ENCODE data around the gene PSMD6.

PSMD6 gene

DNA sequence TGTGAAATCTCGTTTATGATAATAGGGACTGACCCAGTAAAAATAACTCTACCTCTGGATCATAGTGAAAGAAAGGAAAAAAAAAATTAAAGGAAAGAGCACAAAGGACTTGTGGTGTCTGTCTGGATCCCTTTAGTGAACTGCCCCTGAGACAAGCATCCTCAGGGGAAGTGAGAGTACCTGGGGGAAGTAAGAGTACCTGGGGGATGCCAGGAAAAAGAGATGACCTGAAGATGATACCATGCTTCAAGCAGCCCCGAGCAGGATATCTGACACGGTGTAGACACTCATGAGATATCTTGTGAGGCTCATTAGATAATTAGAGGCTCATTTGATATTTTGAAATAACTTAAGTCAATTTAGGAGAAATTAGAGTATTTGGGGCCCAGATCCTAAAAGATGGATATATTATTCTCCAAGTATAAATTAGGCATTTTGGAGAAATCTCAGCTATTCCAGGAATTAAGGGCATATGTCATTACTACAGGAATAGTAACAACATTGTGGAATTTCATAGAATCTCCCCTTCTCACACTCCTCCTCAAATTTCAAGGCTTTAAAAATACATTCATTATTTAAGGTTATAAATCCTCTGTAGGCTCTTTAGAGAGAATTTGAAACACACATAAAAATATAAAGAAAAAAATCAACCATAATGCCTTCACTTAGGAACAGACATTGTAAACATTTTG, 36.3 kb upstream of the PSMD6 start:
- Histone ChIP-seq H3K4me2 (ENCODE audit: low read length) (no peak overlapping the region), H3K36me3 (ENCODE audit: control insufficient read depth, insufficient read depth, low read length) (no peaks in the 10 kb centered on the region), H3K9ac (no peak overlapping the region), H3K9me3 (ENCODE audit: control insufficient read depth, low read length) (no peaks in the 10 kb centered on the region), H3K27ac (no peak overlapping the region), H3K4me3 (ENCODE audit: low read depth, low read length) (no peak overlapping the region), H3K4me1 (no peaks in the 10 kb centered on the region), H2AFZ (no peak overlapping the region), H3K79me2 (no peaks in the 10 kb centered on the region), H3K27me3 (ENCODE audit: control insufficient read depth, insufficient read depth, low read length) (no peaks in the 10 kb centered on the region)
- TF ChIP-seq, protein P1, sequence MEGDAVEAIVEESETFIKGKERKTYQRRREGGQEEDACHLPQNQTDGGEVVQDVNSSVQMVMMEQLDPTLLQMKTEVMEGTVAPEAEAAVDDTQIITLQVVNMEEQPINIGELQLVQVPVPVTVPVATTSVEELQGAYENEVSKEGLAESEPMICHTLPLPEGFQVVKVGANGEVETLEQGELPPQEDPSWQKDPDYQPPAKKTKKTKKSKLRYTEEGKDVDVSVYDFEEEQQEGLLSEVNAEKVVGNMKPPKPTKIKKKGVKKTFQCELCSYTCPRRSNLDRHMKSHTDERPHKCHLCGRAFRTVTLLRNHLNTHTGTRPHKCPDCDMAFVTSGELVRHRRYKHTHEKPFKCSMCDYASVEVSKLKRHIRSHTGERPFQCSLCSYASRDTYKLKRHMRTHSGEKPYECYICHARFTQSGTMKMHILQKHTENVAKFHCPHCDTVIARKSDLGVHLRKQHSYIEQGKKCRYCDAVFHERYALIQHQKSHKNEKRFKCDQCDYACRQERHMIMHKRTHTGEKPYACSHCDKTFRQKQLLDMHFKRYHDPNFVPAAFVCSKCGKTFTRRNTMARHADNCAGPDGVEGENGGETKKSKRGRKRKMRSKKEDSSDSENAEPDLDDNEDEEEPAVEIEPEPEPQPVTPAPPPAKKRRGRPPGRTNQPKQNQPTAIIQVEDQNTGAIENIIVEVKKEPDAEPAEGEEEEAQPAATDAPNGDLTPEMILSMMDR (IDR thresholded peaks at IDR 0.05), result no peak

DNA sequence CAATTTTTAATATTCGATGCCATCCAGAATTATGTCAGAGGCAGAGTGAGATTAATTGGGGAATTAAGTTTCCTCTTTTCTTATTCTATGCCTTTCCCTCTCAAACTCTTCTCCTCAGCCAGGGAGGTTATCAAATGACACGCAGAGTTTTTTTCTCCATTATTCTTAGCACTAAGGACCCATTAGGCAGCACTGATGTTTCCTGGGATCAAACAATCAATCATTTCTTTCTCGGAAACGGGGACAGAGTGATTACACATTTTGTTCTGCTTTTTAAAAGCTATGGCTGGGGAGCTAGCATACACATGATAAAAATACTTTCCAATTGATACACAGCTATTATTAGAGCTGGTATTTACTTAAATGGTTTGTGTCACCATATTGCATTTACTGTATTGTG, 35.3 kb upstream of the PSMD6 start:
- Histone ChIP-seq H3K27ac (no peak overlapping the region), H3K9ac (no peak overlapping the region), H3K79me2 (no peaks in the 10 kb centered on the region), H3K9me3 (ENCODE audit: control insufficient read depth, low read length) (no peaks in the 10 kb centered on the region), H3K4me1 (peaks cover 5% of the 10 kb centered on the region), H3K4me3 (ENCODE audit: low read depth, low read length) (no peak overlapping the region), H3K36me3 (ENCODE audit: control insufficient read depth, insufficient read depth, low read length) (no peaks in the 10 kb centered on the region), H3K4me2 (ENCODE audit: low read length) (no peak overlapping the region), H2AFZ (no peak overlapping the region), H3K27me3 (ENCODE audit: control insufficient read depth, insufficient read depth, low read length) (no peaks in the 10 kb centered on the region)
- TF ChIP-seq, protein P1 (IDR thresholded peaks at IDR 0.05), result no peak

GRCh38 chr3:64057231-64057630, 33.9 kb upstream of the PSMD6 start:
- H3K4me2 ChIP-seq (ENCODE audit: low read length), result no peak overlapping the region
- TF ChIP-seq, protein P1 (IDR thresholded peaks at IDR 0.05), result no peak
- no peaks in the 10 kb centered on the region for H3K79me2 ChIP-seq
- no peaks in the 10 kb centered on the region for H3K27me3 ChIP-seq (ENCODE audit: control insufficient read depth, insufficient read depth, low read length)
- H3K4me3 ChIP-seq (ENCODE audit: low read depth, low read length), result no peak overlapping the region
- H3K27ac ChIP-seq, result no peak overlapping the region
- H3K36me3 ChIP-seq (ENCODE audit: control insufficient read depth, insufficient read depth, low read length), result no peaks in the 10 kb centered on the region
- H3K9me3 ChIP-seq (ENCODE audit: control insufficient read depth, low read length), result no peaks in the 10 kb centered on the region
- H3K4me1 ChIP-seq, result peaks cover 6% of the 10 kb centered on the region
- no peak overlapping the region for H3K9ac ChIP-seq
- H2AFZ ChIP-seq, result no peak overlapping the region

DNA sequence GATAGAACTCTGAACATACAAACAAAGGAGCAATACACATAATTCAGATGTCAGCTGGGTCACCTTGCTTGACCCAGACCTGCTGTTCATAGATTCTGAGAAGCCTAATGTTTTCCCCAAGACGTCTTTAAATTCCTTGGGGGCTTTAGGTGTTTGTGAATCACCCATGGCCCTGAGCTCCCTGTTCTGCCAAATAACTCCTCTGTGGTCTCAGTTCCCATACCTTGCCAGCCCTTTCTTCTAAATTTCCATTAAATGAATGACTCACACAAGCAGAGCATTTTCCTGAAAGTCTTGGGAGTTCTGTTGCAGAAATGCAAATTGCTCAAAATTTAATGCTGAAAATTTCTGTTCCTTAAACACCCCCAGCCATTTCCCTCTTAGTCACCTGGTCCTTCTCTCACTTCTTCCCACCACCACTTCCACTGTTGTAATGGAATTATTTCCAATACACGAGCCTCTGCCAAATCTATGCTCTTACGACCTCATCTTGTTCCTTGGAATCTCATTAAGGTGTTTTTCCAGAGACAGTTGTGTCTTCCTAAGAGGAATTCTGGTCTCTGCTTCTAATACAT, 33.4 kb upstream of the PSMD6 start:
- H3K9ac ChIP-seq, result no peak overlapping the region
- H3K4me2 ChIP-seq (ENCODE audit: low read length), result no peak overlapping the region
- no peaks in the 10 kb centered on the region for H3K79me2 ChIP-seq
- no peak overlapping the region for H2AFZ ChIP-seq
- H3K27me3 ChIP-seq (ENCODE audit: control insufficient read depth, insufficient read depth, low read length), result no peaks in the 10 kb centered on the region
- TF ChIP-seq, protein P1 (IDR thresholded peaks at IDR 0.05), result no peak
- no peak overlapping the region for H3K4me3 ChIP-seq (ENCODE audit: low read depth, low read length)
- H3K36me3 ChIP-seq (ENCODE audit: control insufficient read depth, insufficient read depth, low read length), result no peaks in the 10 kb centered on the region
- H3K27ac ChIP-seq, result no peak overlapping the region
- H3K4me1 ChIP-seq, result peaks cover 6% of the 10 kb centered on the region
- no peaks in the 10 kb centered on the region for H3K9me3 ChIP-seq (ENCODE audit: control insufficient read depth, low read length)

GRCh38 chr3:64055076-64055475, 31.8 kb upstream of the PSMD6 start:
- Histone ChIP-seq H3K9me3 (ENCODE audit: control insufficient read depth, low read length) (no peaks in the 10 kb centered on the region), H3K4me3 (ENCODE audit: low read depth, low read length) (no peak overlapping the region), H3K36me3 (ENCODE audit: control insufficient read depth, insufficient read depth, low read length) (no peaks in the 10 kb centered on the region)

More at GRCh38 chr3:64055076-64055475, 31.8 kb upstream of the PSMD6 start:
- H3K27ac ChIP-seq, result no peak overlapping the region
- TF ChIP-seq, protein P1 (IDR thresholded peaks at IDR 0.05), result no peak
- no peak overlapping the region for H2AFZ ChIP-seq
- H3K4me2 ChIP-seq (ENCODE audit: low read length), result no peak overlapping the region
- peaks cover 6% of the 10 kb centered on the region for H3K4me1 ChIP-seq
- no peak overlapping the region for H3K9ac ChIP-seq
- no peaks in the 10 kb centered on the region for H3K79me2 ChIP-seq
- H3K27me3 ChIP-seq (ENCODE audit: control insufficient read depth, insufficient read depth, low read length), result no peaks in the 10 kb centered on the region

Measured in parathyroid adenoma (tissue), 2 donors.